Tongue (tissue), 3 donors: ENCODE data around the gene CASP6. TPM values are rescaled to one million over a fixed set of nuclear protein-coding genes. Genes with fewer than 3 reads are reported as not detected.

Experiments used
- DNase-seq: peaks from one replicate; pipeline ENCODE4 v3.0.0-alpha.2; 2015
- small RNA-seq: library from RNA; depleted of rRNA; stranded (forward); fragments of <200 nt; gene quantifications from one replicate; pipeline ENCODE3, GENCODE V24; 2014; ENCODE audit warnings: low replicate concordance
- total RNA-seq: library from RNA; depleted of rRNA; stranded (reverse); fragments of >200 nt; gene quantifications from one replicate; pipeline ENCODE4 v1.2.3, GENCODE V29; 2014

Gene CASP6
- total RNA-seq, 1 donor from 2014 or later = 18.4 TPM

GRCh38 chr4:109671350-109671749, 31.9 kb downstream of the CASP6 start:
- no peak for DNase-seq

- no peak for DNase-seq
These were observed 37.3 kb downstream of the CASP6 start for GRCh38 chr4:109665783-109666485.

- peak; percentile 5 for DNase-seq
These were observed 40.5 kb downstream of the CASP6 start for GRCh38 chr4:109662771-109663170.

GRCh38 chr4:109662116-109662515, 41.1 kb downstream of the CASP6 start:
- DNase-seq = no peak

GRCh38 chr4:109658871-109659410, 44.3 kb downstream of the CASP6 start:
- no peak for DNase-seq

GRCh38 chr4:109657854-109658418, 45.3 kb downstream of the CASP6 start:
- DNase-seq = no peak

- no peak for DNase-seq
These were observed 47.8 kb downstream of the CASP6 start for GRCh38 chr4:109655396-109655795.

GRCh38 chr4:109649872-109650271, 53.4 kb downstream of the CASP6 start:
- DNase-seq = no peak

- no peak for DNase-seq
These were observed 54.2 kb downstream of the CASP6 start for GRCh38 chr4:109648997-109649575.

GRCh38 chr4:109648266-109648996, 54.8 kb downstream of the CASP6 start:
- DNase-seq = peak; percentile 9

- DNase-seq = no peak
These were observed 57.2 kb downstream of the CASP6 start for GRCh38 chr4:109645874-109646710.

GRCh38 chr4:109640644-109641043, 62.6 kb downstream of the CASP6 start:
- no peak for DNase-seq

Small RNA genes lying within 50 kb of the gene (small RNA-seq; reads per million reads assigned to genes)
- gene HIGD1AP14 = not detected

Other genes with a start within 250 kb of the CASP6 start
- gene MCUB, start 143.2 kb downstream of the CASP6 start, total RNA-seq = 39.2 TPM
- gene PLA2G12A, start 26.6 kb upstream of the CASP6 start, total RNA-seq = 19.6 TPM
- 11.8 TPM for gene CFI, start 98.6 kb upstream of the CASP6 start, total RNA-seq
- gene GAR1, start 112.3 kb upstream of the CASP6 start, total RNA-seq = 9.0 TPM
- gene RRH, start 124.5 kb upstream of the CASP6 start, total RNA-seq = not detected
- gene LRIT3, start 144.7 kb upstream of the CASP6 start, total RNA-seq = 0.51 TPM
- 16.9 TPM for gene EGF, start 209.4 kb upstream of the CASP6 start, total RNA-seq